HCT116 (cell line): ENCODE data around the gene PSMD12. TPM values are rescaled to one million over a fixed set of nuclear protein-coding genes. Genes with fewer than 3 reads are reported as not detected.

Experiments
- ATAC-seq: fragments of 200-7000 bp; cut with Tn5 transposase; 2 replicates; pipeline ENCODE4 v1.9.1; 2020; ENCODE audit warnings: mild to moderate bottlenecking, moderate library complexity
- BruUV-seq: library from RNA; stranded (reverse); fragments of 400-500 nt; replicated peaks from 2 replicates; lab custom pipeline; 2021; lab: Mats Ljungman, UMichigan
- CTCF ChIA-PET: fragments of 300-600 bp; sonication (Branson Sonifier 250); formaldehyde crosslinking; loops from one replicate; lab custom pipeline; 2021; ENCODE audit warnings: antibody characterized with exemption; lab: Charles Lee
- POLR2A ChIA-PET: fragments of 300-600, 350-600 bp; sonication (Branson Sonifier 250); formaldehyde crosslinking; loops from one replicate; lab custom pipeline; 2021; ENCODE audit warnings: antibody characterized with exemption; lab: Charles Lee
- RAD21 ChIA-PET, 2 experiments: fragments of 300-600 bp; sonication (Branson Sonifier 250); formaldehyde crosslinking; loops; one replicate each; lab custom pipeline; 2023; ENCODE audit warnings: low total read pairs in 2 of 2; ENCODE audit not compliant: uncharacterized antibody in 2 of 2, unreplicated experiment in 2 of 2, low non-redundant PET in 1 of 2; lab: Charles Lee
- DNase-seq: peaks from one replicate; pipeline ENCODE4 v3.0.0-alpha.2; 2010; ENCODE audit warnings: low read depth, low spot score
- H2AFZ ChIP-seq: fragments of 200-600 bp; shearing (Covaris generic), sonication (generic); 2 replicates; pipeline ENCODE4 v1.6.1; 2017; ENCODE audit warnings: low read depth, mixed run types, mixed read lengths, antibody characterized with exemption, low read length; ENCODE audit not compliant: poor library complexity, severe bottlenecking
- H3K27ac ChIP-seq: 2 replicates; pipeline ENCODE4 v1.5.1; 2012; ENCODE audit warnings: low read depth, low read length
- H3K27me3 ChIP-seq: fragments of 200-600 bp; sonication (generic); 2 replicates; pipeline ENCODE4 v1.6.1; 2016; ENCODE audit warnings: mixed run types, low read length, mixed read lengths; ENCODE audit not compliant: insufficient read depth
- H3K36me3 ChIP-seq, 2 experiments: fragments of 200-500 bp in 1 of 2; fragments of 200-600 bp in 1 of 2; sonication (Bioruptor generic) in 1 of 2; sonication (generic) in 1 of 2; 2 replicates each; pipeline versions ENCODE4 v1.5.1 to v1.6.1; 2014 to 2016; ENCODE audit warnings: low read length in 2 of 2, inconsistent platforms in 1 of 2, mixed read lengths in 1 of 2, mixed run types in 1 of 2; ENCODE audit not compliant: insufficient read depth in 2 of 2, control insufficient read depth in 1 of 2
- H3K4me1 ChIP-seq, 2 experiments: fragments of 200-600 bp in 1 of 2; sonication (generic) in 1 of 2; 2 replicates each; pipeline versions ENCODE4 v1.5.1 to v1.6.1; 2012 to 2017; ENCODE audit warnings: low read length in 2 of 2, inconsistent platforms in 1 of 2, mild to moderate bottlenecking in 1 of 2, mixed read lengths in 1 of 2, mixed run types in 1 of 2, moderate library complexity in 1 of 2; ENCODE audit not compliant: insufficient read depth in 2 of 2, control insufficient read depth in 1 of 2
- H3K4me2 ChIP-seq: fragments of 200-600 bp; sonication (generic); 2 replicates; pipeline ENCODE4 v1.6.1; 2017; ENCODE audit warnings: mixed run types, low read length, mixed read lengths
- H3K4me3 ChIP-seq, 2 experiments: fragments of 200-600 bp in 1 of 2; sonication (generic) in 1 of 2; replicated peaks in 1 of 2; 2 replicates each; pipeline ENCODE4 v1.5.1; 2011 to 2016; ENCODE audit warnings: low read length in 2 of 2, control low read depth in 1 of 2, low read depth in 1 of 2, mild to moderate bottlenecking in 1 of 2, mixed read lengths in 1 of 2, mixed run types in 1 of 2
- H3K79me2 ChIP-seq: fragments of 200-600 bp; sonication (generic); 2 replicates; pipeline ENCODE4 v1.6.1; 2017; ENCODE audit warnings: mild to moderate bottlenecking, mixed run types, low read length, moderate library complexity, mixed read lengths; ENCODE audit not compliant: insufficient read depth
- H3K9ac ChIP-seq: fragments of 200-600 bp; sonication (generic); 2 replicates; pipeline ENCODE4 v1.6.1; 2016; ENCODE audit warnings: low read length, mixed read lengths
- H3K9me2 ChIP-seq: fragments of 200-600 bp; sonication (generic), shearing (Covaris generic); 2 replicates; pipeline ENCODE4 v1.6.1; 2017; ENCODE audit warnings: mixed run types, mild to moderate bottlenecking, moderate library complexity; ENCODE audit not compliant: insufficient read depth
- H3K9me3 ChIP-seq, 2 experiments: fragments of 200-500 bp in 1 of 2; fragments of 200-600 bp in 1 of 2; sonication (Bioruptor generic) in 1 of 2; sonication (generic) in 1 of 2; 2 replicates each; pipeline ENCODE4 v1.6.1; 2014 to 2017; ENCODE audit warnings: low read length in 2 of 2, mixed read lengths in 2 of 2, inconsistent platforms in 1 of 2, low read depth in 1 of 2, mild to moderate bottlenecking in 1 of 2, mixed run types in 1 of 2, moderate library complexity in 1 of 2; ENCODE audit not compliant: control insufficient read depth in 1 of 2, insufficient read depth in 1 of 2
- H4K20me1 ChIP-seq: fragments of 200-600 bp; sonication (generic), shearing (Covaris generic); 2 replicates; pipeline ENCODE4 v1.6.1; 2017; ENCODE audit warnings: mixed run types, mild to moderate bottlenecking, moderate library complexity; ENCODE audit not compliant: insufficient read depth
- CBX3 ChIP-seq: IDR thresholded peaks from 2 replicates; pipeline ENCODE4 v1.6.1; 2012; ENCODE audit warnings: low read depth
- CEBPB ChIP-seq: IDR thresholded peaks from 2 replicates; pipeline ENCODE4 v1.6.1; 2012; ENCODE audit warnings: low read depth
- EZH2phosphoT487 ChIP-seq: fragments of 200-600 bp; IDR thresholded peaks from 2 replicates; pipeline ENCODE4 v1.6.1; 2018; ENCODE audit warnings: antibody characterized with exemption, borderline replicate concordance
- FOSL1 ChIP-seq: IDR thresholded peaks from 2 replicates; pipeline ENCODE4 v1.6.1; 2012; ENCODE audit warnings: low read depth
- JUND ChIP-seq: IDR thresholded peaks from 2 replicates; pipeline ENCODE4 v1.6.1; 2012
- POLR2AphosphoS5 ChIP-seq: IDR thresholded peaks from 2 replicates; pipeline ENCODE4 v1.6.1; 2011; ENCODE audit warnings: mild to moderate bottlenecking, low read depth, low read length, moderate library complexity
- RAD21 ChIP-seq: IDR thresholded peaks from 2 replicates; pipeline ENCODE4 v1.6.1; 2012; ENCODE audit warnings: low read depth, mild to moderate bottlenecking
- SP1 ChIP-seq: IDR thresholded peaks from 2 replicates; pipeline ENCODE4 v1.6.1; 2012; ENCODE audit warnings: low read depth
- SRF ChIP-seq: IDR thresholded peaks from 2 replicates; pipeline ENCODE4 v1.6.1; 2012; ENCODE audit warnings: low read depth
- TCF7L2 ChIP-seq: IDR thresholded peaks from 2 replicates; pipeline ENCODE4 v1.7.0; 2011; ENCODE audit warnings: borderline replicate concordance, inconsistent platforms; ENCODE audit not compliant: insufficient read depth, insufficient read length; ENCODE audit errors: extremely low read depth
- ZFX ChIP-seq: fragments of 450-650 bp; IDR thresholded peaks from 2 replicates; pipeline ENCODE4 v1.6.1; 2017
- intact Hi-C: fragments of 100-400 bp; cut with micrococcal nuclease; formaldehyde crosslinking; loops from 2 replicates; pipeline ENCODE4 v1.10.0; 2022
- total RNA-seq: library from RNA; stranded (reverse); gene quantifications from one replicate; pipeline ENCODE4 v1.2.1, GENCODE V29; 2021; ENCODE audit not compliant: unreplicated experiment
- TF ChIP-seq, protein P1 (sequence below): IDR thresholded peaks from 2 replicates; pipeline ENCODE4 v1.6.1; 2012
- TF ChIP-seq, protein P2 (sequence below): IDR thresholded peaks from 2 replicates; pipeline ENCODE4 v1.6.1; 2012; ENCODE audit warnings: low read depth

The PSMD12 gene
- total RNA-seq, 1 experiment from 2014 or later = 115 TPM

DNA sequence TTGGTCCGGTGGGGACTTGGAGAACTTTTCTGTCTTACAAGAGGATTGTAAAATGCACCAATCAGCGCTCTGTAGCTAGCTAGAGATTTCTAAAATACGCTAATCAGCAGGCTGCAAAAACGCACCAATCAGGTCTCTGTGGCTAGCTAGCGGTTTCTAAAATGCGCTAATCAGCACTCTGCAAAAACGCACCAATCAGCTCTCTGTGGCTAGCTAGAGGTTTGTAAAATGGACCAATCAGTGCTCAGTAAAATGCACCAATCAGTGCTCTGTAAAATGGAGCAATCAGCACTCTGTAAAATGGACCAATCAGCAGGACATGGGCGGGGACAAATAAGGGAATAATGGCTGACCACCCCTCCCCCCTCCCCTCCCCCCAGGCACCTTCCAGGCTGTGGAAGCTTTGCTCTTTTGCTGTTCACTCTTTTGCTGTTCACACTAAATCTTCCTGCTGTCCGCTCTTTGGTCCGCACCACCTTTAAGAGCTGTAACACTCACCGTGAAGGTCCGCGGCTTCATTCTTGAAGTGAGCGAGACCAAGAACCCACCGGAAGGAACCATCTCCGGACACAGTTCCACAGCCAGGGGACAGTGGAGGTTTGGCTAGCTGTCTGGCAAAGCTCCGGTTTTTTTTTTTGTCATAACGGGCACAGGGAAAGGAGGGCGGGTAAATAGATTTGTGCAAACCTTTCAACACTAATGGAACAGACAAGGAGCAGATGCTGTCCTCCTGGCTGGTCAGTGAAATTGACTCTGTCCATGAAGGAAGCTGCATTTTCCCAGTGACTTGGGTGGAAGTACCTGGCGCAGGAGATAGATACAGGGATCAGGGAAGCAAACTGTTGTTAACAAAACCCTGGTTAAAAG lies 19.0 kb upstream of the PSMD12 start:
- Histone ChIP-seq H3K9me2 (no peaks in the 10 kb centered on the region), H3K36me3 (no peaks in the 10 kb centered on the region), H3K27me3 (no peaks in the 10 kb centered on the region), H3K79me2 (peaks cover 71% of the 10 kb centered on the region), H3K27ac (0 out of 2 replicates have a peak overlapping the region, but pooled peaks have one; percentile 3), H3K4me3 (no peak overlapping the region), H3K4me1 (peaks cover 9 to 42% of the 10 kb centered on the region in 2 experiments), H3K9ac (no peak overlapping the region), H3K9me3 (no peaks in the 10 kb centered on the region), H3K4me2 (no peak overlapping the region), H4K20me1 (no peaks in the 10 kb centered on the region), H2AFZ (no peak overlapping the region)
- ChIA-PET RAD21 (interaction anchor here in 1 of 2 experiments (0.6 kb wide), 1 partner anchor 9 kb away, joined by 3 read pairs; no protein-coding TSS in a partner anchor), POLR2A (interaction anchor here (0.9 kb wide), 1 partner anchor 35 kb away, joined by 4 read pairs; no protein-coding TSS in a partner anchor), CTCF (interaction anchor here (0.8 to 5.5 kb wide), 5 partner anchors 13 to 303 kb away, joined by 3 to 50 read pairs (median 6); no protein-coding TSS in a partner anchor)
- peak; percentile 18; the same call in 1 of the 2 replicates for ATAC-seq
- TF ChIP-seq, protein P1, sequence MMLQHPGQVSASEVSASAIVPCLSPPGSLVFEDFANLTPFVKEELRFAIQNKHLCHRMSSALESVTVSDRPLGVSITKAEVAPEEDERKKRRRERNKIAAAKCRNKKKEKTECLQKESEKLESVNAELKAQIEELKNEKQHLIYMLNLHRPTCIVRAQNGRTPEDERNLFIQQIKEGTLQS = no peak
- TF ChIP-seq RAD21 = no peak
- no peak for TF ChIP-seq CBX3
- no peak for TF ChIP-seq POLR2AphosphoS5
- TF ChIP-seq CEBPB = no peak
- no peak for TF ChIP-seq FOSL1
- no peak for TF ChIP-seq JUND
- TF ChIP-seq TCF7L2 = no peak
- TF ChIP-seq SP1 = no peak; the same call in 1 of the 2 replicates
- TF ChIP-seq EZH2phosphoT487 = no peak
- TF ChIP-seq ZFX = no peak
- TF ChIP-seq, protein P2, sequence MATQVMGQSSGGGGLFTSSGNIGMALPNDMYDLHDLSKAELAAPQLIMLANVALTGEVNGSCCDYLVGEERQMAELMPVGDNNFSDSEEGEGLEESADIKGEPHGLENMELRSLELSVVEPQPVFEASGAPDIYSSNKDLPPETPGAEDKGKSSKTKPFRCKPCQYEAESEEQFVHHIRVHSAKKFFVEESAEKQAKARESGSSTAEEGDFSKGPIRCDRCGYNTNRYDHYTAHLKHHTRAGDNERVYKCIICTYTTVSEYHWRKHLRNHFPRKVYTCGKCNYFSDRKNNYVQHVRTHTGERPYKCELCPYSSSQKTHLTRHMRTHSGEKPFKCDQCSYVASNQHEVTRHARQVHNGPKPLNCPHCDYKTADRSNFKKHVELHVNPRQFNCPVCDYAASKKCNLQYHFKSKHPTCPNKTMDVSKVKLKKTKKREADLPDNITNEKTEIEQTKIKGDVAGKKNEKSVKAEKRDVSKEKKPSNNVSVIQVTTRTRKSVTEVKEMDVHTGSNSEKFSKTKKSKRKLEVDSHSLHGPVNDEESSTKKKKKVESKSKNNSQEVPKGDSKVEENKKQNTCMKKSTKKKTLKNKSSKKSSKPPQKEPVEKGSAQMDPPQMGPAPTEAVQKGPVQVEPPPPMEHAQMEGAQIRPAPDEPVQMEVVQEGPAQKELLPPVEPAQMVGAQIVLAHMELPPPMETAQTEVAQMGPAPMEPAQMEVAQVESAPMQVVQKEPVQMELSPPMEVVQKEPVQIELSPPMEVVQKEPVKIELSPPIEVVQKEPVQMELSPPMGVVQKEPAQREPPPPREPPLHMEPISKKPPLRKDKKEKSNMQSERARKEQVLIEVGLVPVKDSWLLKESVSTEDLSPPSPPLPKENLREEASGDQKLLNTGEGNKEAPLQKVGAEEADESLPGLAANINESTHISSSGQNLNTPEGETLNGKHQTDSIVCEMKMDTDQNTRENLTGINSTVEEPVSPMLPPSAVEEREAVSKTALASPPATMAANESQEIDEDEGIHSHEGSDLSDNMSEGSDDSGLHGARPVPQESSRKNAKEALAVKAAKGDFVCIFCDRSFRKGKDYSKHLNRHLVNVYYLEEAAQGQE = no peak
- no peak for TF ChIP-seq SRF
- no TSS peak for BruUV-seq
- DNase-seq = no peak
- intact Hi-C loops = no loop called here
